ENCODE results near the gene HOXA7. TPM values are rescaled to one million over a fixed set of nuclear protein-coding genes. Genes with fewer than 3 reads are reported as not detected.

HOXA7 gene
- polyA plus RNA-seq, 5 donors: 4.3 to 5.4 (median 4.8) TPM

DNA sequence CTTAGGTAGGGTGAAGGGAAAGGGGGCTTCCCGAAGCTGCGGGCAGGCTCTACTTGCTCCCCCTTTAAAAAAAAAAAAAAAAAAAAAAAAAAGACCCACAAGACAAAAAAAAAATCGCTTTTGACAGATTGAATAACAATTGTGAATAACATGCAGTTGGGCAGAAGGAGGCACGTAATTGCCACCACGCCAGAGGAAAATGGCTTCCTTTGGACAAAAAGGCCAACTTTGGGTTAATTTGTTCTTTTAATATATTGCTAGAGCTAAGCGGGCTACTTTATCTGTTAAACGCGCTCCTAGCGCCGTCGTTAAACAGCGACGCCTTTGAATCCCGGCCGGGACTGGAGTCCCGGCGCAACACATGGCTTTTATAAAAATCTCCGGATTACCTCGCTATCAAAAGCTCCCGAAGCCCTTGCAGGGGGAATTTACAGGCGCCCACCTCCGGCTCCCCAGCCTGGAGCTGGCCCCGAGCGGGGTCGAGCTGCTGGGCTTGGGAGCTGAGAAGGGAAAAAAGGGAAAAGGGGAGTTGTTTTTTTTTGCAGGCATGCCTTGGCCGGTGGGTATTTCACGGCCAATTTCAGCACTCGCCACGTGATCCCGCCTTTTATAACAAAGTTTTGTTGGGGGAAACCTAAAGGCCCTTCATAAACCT lies 27.3 kb upstream of the HOXA7 start:
- DNase-seq: no peak

DNA sequence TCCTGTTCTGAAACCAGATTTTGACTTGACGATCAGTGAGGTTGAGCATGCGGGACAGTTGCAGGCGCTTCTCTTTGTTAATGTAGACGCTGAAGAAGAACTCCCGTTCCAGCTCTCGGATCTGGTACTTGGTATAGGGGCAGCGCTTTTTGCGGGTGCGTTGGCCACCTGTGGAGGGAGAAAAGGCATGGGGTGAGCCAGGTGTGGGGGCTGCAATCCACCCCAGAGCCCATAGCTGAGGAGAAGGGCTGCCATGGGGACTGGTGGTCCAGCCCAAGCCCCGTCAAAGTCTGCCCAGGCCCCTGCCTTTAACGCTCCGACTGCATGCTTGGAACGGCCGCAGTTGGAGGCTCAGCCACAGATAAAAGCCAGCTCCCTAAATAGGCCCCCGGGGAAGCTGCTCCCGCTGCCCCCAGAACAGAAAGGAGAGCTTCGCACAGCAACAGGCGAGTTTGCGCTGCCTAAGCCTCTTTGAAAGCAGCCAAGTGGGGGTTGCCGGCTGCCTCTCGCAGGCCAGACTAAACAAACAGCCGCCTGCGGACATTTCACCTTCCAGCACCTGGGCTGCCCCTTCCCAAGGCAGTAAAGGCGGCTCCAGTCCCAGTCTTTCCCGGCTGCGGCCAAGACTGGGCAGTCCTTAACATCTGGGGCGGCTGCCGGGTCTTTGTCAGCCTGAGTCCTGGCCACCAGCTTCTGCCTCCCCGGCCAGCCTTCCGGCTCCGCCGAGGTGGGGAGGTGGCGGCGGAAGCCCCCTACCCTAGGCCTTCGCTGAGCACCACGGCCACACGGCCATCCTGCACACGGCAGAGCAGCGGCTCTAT lies 26.6 kb upstream of the HOXA7 start:
- no peak for DNase-seq

DNA sequence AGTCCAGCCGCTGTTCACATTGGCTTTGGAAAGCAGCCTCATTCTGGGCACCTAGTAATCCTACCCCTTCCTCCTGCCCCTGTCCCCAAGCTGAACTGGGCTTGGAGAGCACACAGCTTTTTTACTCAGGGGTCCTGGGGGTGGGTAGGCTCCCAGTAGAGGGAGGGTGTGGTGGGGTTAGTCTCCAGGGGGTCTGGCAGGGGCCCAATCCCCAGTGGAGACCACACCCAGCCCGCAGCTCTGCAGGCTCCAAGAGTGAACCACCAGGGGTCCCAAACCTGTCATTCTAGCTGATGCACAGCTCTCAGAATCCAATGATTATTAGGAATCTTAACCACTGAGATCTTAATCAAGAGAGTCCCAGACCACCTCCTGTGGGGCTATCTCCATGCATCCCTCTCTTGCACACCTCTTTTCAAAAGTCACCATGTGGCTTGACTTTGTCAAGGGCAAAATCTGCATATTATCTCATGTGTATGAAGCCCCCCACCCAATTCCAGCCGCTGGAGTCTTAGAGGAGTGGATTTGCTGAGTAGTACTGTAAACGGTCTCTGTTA lies 25.9 kb upstream of the HOXA7 start:
- DNase-seq: no peak

DNA sequence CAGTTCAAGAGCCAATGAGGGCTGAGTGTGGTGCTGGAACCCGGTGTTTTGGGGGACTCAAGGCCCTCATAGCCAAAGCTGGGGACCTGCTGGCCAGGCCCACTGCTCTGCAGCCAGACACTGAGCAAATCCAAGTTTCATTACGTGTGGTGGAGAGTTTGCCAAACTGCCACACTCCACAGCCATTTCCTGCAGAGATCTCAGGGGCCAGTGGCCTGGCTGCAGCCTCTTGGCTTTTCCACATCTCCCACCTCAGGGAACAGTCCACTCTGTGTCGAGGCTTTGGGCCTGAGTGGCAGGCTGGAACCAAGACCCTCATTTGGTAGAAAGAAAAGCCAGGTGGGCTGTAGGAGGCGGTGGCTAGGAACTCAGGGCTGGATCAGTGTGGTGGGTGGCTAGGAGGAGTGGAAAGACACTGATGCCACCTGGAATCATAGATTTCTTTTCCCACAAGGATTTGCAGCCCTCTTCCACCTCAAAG lies 25.4 kb upstream of the HOXA7 start:
- no peak for DNase-seq

DNA sequence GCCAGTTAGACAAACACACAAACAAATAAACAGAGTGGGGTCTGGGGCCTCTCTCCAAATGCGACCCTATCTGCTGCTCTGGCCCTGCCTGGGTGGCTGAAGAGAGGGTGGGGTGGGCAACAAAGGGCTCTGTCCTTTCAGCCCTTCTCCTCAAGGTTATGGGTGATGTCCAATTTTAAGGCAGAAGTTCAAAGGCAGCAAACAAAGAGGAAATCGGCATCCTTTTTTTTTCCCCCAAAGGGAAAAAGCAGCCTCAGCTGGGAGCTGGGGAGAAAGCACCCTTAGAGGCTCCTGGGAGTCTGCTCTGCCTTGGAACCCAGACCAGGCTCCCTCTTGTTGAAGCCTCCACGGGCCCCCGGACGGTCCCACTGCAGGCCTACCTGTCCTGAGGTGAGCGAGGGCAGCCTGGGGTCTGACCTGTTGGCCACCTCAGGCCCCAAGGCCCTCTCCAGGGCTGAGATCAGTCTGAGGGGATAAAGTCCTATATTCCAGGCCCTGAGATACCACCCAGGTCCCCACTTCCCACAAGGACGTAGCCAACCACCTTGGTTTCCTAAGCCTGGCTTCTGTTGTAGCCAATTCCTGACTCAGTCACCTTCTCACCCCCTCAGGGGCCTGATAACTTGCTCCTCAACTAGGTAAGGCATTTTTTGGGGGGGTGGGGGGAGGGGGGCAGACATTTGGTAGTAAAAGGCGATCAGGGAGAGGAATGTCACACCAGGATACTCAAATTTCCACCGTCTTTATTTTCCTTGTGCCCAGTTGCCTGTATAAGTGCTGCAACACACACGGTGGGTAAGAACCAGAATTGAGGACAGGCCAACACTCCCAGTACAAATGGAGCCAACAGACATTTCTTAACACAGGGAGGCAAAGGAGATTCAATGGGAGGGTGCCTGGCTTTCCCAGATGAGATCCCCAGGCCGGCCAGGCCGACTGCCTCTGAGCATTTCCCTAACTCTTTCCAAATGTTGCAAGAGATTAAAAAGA lies 24.3 kb upstream of the HOXA7 start:
- no peak for DNase-seq

DNA sequence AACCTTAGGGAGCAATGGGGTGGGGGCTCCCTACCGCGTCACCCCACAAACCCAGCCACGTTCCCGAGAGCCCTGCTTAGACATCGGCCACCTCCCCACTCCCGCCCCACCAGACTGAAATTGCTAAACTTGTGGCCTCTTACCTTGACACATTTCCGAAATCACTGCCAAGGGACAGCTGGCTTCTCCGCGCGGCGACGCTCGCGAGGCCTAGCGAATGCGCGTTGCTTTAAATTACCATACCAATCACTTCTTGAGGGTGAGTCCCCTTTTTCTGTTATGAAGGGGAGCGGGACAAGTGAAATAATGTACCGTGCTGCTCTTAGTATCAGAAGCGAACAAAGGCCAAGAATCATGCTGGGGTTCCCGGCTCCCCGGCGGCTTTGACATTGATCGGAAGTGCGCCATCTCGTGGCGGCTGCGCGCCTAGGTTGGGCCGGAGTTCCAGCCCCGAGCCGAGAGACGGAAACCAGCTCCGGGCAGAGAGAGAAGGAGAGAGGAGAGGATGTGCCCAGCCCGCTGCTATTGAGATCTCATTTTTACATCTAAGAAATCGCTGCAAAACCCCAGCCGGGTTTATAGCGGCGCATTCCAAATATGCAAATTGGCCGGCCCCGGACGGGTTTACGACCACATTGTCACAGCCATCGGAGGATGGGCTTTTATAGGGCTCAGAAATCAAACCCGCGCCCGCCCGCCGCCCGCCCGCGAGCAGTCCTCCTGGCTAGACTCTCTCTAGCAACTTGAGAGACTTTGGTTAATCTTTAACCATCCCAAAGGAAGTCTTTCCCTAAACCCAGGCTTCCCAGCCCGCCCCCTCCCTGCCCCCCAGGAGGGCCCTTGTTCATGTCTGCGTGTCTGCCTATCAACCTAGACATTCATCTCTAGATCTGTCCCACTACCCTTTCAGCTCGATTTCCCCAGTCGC lies 23.3 kb upstream of the HOXA7 start:
- DNase-seq: peak; percentile 69 to 71

DNA sequence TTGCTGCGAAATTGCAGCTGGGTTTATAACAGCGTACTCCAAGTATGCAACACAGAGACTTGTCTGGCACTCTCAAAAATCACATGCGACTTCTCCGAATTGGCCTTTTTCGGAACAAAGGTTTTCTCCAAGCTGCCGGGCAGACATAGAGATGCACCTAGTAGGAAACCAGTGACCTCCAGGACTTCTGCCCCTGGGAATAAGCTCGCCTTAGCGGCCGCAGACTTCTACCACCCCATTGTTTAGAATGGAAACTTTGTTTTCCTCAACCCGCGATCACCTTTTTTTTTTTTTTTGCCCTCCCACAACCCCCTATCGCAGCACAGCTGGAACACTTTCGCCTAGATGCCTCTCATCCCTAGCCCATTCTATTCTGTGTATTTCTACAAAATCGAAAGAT lies 22.6 kb upstream of the HOXA7 start:
- no peak for DNase-seq

DNA sequence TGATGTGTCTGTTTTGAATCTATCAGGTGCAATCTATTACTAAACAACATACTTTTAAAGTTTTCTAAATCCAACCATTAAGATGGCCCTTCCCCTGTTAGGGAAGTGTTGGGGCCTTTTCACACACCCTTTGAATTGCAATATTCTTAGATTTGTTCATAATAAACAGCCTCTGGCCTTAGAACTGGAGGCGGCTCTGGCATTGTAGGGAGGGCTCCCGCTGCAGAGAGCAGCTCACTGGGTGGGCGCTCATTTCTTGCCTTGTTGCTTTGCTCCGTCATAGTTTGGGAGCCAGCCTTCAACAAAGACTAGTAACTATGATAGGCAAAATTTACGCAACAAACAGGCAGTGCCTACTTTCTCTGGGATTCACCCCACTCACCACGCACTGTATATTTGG lies 21.9 kb upstream of the HOXA7 start:
- no peak for DNase-seq

DNA sequence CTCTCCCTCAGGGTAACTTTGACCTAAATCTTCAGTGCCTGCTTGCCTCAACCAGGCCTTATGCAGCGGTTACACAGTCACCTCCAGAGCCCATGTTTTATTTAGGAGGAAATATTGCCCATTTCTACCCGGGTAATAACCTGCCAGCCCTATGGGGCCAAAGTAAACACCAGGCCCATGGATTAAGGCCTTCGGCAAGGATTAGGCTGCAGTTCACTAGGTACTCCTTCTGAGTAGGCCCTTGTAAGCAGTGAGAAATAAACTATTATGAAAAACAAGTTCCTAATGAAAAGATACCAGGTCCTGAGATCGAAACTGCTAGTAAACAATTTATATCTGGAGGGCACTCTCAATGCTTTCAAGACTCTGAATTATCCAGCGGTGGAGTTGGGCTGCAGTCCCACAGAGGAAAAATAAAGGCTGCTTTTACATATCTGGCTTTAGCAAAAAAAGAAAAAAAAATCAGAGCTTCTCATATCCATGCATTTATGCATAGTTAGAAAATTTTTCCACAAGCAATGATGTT lies 21.4 kb upstream of the HOXA7 start:
- no peak for DNase-seq

DNA sequence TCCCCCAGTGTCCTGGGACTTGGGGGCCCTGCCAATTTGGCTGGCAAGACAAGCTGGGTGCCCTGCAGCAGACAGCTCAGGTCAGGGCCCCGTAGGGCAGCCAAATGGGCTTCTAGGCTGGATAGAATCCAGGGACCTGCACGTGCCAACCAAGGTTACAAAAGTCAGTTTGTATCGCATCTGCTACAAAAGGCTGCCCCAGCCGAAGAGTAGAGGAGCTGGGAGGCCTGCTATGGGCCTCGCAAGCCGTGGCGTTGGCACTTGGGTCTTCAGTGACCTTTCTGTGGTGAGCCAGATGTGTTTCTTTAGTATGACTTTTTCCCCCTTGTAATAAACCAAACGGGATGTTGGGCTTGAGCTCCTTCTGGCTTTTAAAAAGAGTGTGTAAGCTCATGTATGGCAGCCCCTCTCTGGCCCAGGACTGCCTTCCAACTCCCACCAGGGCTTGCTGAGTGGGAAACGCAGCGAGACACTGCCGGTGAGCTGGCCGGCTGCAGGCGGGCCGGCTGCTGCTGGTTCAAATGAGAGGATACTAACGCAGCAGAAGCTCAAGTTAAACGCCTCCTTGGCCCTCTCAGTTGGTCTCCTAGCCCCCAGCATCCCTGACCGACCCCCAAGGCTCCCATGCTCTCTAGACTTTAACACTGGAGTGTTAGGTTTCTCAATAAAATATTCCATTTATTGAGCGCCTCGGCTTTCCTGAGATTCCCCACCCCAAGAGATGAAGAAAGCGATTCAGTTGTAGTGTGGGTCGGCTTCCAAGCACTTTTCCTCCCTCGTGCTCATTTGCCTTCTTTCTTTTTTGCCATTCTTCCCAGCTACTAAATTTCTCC lies 20.7 kb upstream of the HOXA7 start:
- no peak for DNase-seq

DNA sequence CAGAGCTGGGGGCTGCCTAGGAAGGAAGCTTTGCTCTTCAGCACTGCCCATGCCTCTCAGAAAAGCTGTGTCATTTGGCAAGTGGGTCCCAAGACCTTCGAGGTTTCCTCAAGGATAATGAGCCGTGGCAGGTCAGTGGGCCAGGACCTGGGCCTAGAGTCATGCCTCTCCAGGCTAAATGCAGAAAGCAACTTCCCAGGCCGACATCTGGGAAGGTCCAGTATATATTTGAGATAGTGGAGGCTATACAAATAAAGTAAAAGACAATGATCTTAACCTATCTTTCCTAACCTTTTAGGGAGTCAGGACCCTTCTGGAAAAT lies 20.0 kb upstream of the HOXA7 start:
- DNase-seq: no peak

DNA sequence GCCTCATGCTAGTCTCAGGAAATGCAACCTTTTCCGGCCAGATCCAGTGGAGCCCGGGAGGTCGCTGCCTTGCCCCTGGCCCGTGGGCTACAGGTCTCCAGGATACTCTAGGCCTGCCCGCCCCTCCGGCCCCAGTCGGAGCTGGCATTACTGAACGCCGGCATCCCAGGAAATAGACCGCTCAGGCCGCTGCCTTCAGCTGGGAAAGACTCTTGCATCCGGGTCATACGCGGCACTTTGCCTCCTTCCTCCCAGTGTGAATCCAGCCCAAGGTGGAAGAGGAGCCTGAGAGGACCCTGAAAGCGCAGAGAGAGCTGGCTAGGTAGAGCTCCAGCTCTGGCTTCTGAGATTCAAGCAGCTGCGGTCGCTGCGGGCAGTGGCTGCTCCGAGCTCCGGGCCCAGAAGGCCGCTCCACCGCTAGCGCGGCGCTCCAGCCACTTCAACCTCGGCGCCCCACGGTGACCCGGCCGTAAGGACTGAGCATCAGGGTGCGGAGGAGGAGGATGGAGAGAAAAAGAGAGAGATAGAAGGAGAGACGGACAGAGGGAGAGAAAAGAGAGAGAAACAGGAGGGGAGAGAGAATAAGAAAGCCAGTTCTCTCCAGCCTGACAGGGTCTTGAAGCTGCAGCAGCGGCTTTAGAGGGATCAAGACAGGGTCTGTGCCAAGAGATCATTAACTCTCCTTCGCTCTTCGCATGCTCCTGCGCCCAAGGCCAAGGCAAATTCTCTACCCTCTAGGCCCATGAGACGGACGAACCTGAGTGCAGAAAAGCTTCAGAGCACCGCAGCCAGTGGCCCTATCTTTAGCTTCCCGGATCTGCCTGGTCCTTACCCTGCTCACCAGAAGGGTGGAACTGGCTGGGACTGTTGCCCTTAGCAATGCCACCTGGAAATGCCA lies 19.4 kb upstream of the HOXA7 start:
- DNase-seq: no peak

DNA sequence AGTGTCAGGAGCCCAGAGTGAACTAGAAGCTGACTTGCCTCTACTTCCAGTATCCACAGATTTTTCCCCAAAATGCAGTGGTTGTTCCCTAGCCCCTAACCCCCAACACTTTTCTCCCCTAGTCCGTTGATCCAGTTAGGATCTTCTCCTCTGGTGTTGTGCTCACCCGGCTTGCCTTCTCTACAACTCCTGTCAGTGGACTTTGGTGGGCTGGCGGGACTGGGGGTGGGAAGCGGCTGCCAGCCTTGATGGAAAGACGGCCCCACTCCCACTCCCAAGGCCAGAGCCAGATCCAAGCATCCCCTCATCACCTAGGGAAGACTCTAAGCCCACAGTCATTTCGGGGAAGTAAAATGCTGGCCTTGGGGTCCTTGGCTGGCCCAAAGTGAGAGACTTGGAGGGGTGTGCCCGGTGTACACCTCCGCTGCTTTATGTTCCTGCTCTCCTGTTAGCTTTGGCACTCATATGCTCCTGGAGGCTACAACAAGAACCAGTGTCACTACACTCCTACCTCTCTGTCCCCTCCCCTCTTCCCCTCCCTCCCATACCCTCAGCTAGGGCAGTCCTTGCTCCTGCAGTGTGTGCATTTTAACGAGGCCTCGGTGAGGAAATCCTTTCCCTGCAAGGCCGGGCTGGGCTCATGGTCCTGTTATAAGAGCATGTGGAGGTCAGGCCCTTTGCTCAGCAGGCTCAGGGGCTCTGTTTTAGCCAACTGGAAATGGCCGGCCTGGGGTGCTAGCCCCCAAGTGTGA lies 18.6 kb upstream of the HOXA7 start:
- DNase-seq: no peak

DNA sequence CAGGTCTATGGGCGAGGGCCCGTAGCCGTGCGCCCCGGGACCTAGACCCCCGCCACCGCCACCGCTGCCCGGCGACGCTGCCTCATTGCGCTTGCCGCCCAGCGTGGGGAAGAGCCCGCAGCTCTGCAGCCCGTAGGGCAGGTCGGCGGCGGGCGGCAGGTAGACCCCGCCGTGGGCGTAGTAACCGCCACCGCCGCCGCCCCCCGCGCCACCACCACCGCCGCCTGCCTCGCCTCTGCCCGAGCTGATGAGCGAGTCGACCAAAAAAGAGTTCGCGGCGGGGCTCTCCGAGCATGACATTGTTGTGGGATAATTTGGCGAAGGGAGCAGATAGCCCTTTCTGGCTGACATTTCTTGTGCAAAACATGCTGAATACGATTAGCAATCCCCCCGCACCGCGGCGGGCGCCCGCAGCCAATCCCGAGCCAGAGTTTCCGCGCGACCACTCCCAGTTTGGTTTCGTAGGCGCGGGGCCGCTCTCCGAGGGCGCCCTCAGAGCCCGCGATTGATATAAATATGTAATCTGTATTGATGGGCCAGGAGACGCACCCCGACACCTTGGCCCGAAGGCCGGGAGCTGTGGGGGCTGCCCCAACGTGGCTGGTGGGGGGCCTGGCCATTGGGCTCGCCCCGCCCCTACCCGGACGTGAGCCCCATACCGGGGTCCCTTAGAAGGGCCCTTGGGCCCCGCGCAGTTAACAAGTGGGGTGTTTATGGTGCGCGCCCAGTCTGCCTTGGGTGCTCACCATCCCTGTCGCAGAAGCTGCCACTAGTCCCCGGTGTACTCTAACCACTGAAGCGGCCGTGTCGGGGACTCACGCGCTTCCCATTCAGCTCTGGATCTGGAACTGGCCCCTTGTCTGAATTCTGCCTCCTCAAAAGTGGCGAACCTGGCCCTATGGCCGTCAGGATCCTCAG lies 17.7 kb upstream of the HOXA7 start, which contains the start of gene HOXA10:
TSS of gene HOXA10 (minus strand) at position 365 of the 918 bp plus-strand sequence. CDS start at position 351, 14 bp downstream.
- no peak for DNase-seq

DNA sequence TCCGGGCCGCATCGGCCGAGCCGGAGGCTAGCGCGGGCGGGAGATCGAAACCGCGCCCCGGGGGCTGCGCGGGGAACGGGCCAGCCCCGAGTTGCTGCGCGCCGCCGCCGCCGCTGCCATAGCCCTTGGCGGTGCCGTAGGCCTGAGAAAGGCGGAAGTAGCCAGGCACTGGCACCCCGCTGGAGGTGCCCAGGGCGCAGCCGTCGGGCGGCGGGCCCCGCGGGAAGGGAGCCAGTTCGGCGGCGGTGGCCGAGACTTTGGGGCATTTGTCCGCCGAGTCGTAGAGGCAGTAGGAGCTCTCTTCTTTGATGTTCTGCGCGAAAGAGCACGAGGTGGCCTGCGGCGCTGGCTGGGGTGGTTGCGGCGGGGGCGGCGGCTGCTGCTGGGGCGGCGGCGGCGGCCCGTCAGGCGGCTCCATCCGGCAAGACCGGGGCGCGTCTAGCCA lies 17.1 kb upstream of the HOXA7 start:
- no peak for DNase-seq

DNA sequence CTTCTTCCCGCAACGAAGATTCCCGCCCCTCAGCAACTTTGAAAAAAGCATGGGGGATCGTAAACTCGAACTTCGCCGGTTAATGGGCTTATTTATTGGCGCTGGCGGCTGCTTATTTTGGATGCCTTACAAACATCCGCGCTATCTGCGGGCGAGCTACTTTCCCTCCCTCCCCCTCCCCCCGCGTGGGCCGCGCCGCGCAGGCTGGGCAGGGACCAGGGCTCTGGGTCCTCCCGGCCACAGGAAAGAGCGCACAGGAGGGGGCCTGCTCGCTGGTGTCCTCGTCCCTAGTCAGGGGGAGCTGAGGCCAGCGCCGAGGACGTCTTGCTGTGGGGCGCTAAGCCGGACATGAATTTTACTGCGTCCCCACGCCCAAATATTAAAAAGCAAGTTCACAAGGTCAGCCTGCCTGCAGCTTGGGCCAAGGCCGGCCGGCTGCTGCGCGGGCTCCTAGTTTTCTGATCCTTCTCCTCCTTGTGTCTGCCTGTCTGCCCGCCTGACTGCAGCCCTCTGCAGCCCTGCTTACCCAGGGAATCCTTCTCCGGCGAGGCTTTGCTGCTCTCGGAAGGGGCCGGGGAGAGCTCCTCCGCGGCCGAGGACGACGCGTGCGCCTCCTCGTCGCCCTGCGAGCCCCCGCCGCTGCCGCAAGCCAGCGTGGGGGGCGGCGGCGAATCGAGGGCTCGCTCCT lies 16.5 kb upstream of the HOXA7 start:
- no peak for DNase-seq
